ENCODE results near the gene ERBB4. TPM values are rescaled to one million over a fixed set of nuclear protein-coding genes. Genes with fewer than 3 reads are reported as not detected.

Gene ERBB4
- total RNA-seq, 4 donors from 2014 or later, result 0.04 to 0.57 (median 0.35) TPM; not detected in 1

GRCh38 chr2:211994806-211995205 is 543.8 kb downstream of the ERBB4 start:
- Histone ChIP-seq H3K4me1 (no peaks in the 10 kb centered on the region), H3K4me3 (no peak overlapping the region), H3K27me3 (no peaks in the 10 kb centered on the region), H3K36me3 (no peaks in the 10 kb centered on the region), H3K9me3 (no peaks in the 10 kb centered on the region), H3K27ac (no peak overlapping the region)
- DNase-seq, result no peak
- TF ChIP-seq CTCF (IDR thresholded peaks at IDR 0.05) (no peak), POLR2A (IDR thresholded peaks at IDR 0.05) (no peak)
- 38 to 58% methylated on average over 2 of the region's 2 CpGs for WGBS, 2 donors
- intact Hi-C loops (cut with DNase I), result no loop called here

- Histone ChIP-seq H3K36me3 (no peaks in the 10 kb centered on the region), H3K27me3 (no peaks in the 10 kb centered on the region), H3K9me3 (no peaks in the 10 kb centered on the region), H3K27ac (no peak overlapping the region), H3K4me1 (no peaks in the 10 kb centered on the region), H3K4me3 (no peak overlapping the region)
- intact Hi-C loops (cut with DNase I), result no loop called here
- TF ChIP-seq CTCF (IDR thresholded peaks at IDR 0.05) (no peak), POLR2A (IDR thresholded peaks at IDR 0.05) (no peak)
- DNase-seq, result no peak
- 72 to 87% methylated on average over 1 of the region's 1 CpG for WGBS, 2 donors
Observed at GRCh38 chr2:211990335-211990734, 548.3 kb downstream of the ERBB4 start.

GRCh38 chr2:211986313-211986712 is 552.3 kb downstream of the ERBB4 start:
- Histone ChIP-seq H3K27me3 (no peaks in the 10 kb centered on the region), H3K9me3 (no peaks in the 10 kb centered on the region), H3K4me3 (no peak overlapping the region), H3K4me1 (no peaks in the 10 kb centered on the region), H3K27ac (no peak overlapping the region), H3K36me3 (no peaks in the 10 kb centered on the region)
- TF ChIP-seq POLR2A (IDR thresholded peaks at IDR 0.05), result no peak
- no peak for TF ChIP-seq CTCF (IDR thresholded peaks at IDR 0.05)
- no peak for DNase-seq
- 41 to 50% methylated on average over 2 of the region's 2 CpGs for WGBS, 2 donors
- intact Hi-C loops (cut with DNase I), result no loop called here

- 83 to 86% methylated on average over 1 of the region's 1 CpG for WGBS, 2 donors
- Histone ChIP-seq H3K4me1 (no peaks in the 10 kb centered on the region), H3K9me3 (no peaks in the 10 kb centered on the region), H3K27ac (no peak overlapping the region), H3K4me3 (no peak overlapping the region), H3K36me3 (no peaks in the 10 kb centered on the region), H3K27me3 (no peaks in the 10 kb centered on the region)
- no peak for DNase-seq
- TF ChIP-seq CTCF (IDR thresholded peaks at IDR 0.05) (no peak), POLR2A (IDR thresholded peaks at IDR 0.05) (no peak)
- intact Hi-C loops (cut with DNase I), result no loop called here
Observed at GRCh38 chr2:211985393-211985792, 553.2 kb downstream of the ERBB4 start.

GRCh38 chr2:211982162-211982561 is 556.4 kb downstream of the ERBB4 start:
- WGBS, 2 donors, result 65 to 75% methylated on average over 2 of the region's 2 CpGs
- Histone ChIP-seq H3K27me3 (no peaks in the 10 kb centered on the region), H3K4me1 (no peaks in the 10 kb centered on the region), H3K9me3 (no peaks in the 10 kb centered on the region), H3K27ac (no peak overlapping the region), H3K36me3 (no peaks in the 10 kb centered on the region), H3K4me3 (no peak overlapping the region)
- intact Hi-C loops (cut with DNase I), result no loop called here
- no peak for TF ChIP-seq POLR2A (IDR thresholded peaks at IDR 0.05)
- TF ChIP-seq CTCF (IDR thresholded peaks at IDR 0.05), result no peak
- no peak for DNase-seq

Data from esophagus squamous epithelium (tissue), 5 donors.